HG03558 (cell line): ENCODE measurements around the gene ANLN.
"Not testable (repeated sequence)": the region's sequence is repeated elsewhere in the genome, so short reads cannot be mapped to it uniquely, and the experiment has no call there.

Source experiments
- ATAC-seq: cut with Tn5 transposase; IDR thresholded peaks from one replicate; pipeline ENCODE4 v1.9.1; 2021; ENCODE audit warnings: moderate number of reproducible peaks; ENCODE audit not compliant: unreplicated experiment; ENCODE audit errors: extremely low read depth

Gene ANLN

GRCh38 chr7:36497176-36497575, 107.5 kb downstream of the ANLN start:
- ATAC-seq: not testable (repeated sequence)

GRCh38 chr7:36497775-36498174, 108.1 kb downstream of the ANLN start:
- ATAC-seq: no peak
